Measurements from ENCODE around the gene TSPEAR.
"Not testable (repeated sequence)": the region's sequence is repeated elsewhere in the genome, so short reads cannot be mapped to it uniquely, and the experiment has no call there.

The TSPEAR gene

DNA sequence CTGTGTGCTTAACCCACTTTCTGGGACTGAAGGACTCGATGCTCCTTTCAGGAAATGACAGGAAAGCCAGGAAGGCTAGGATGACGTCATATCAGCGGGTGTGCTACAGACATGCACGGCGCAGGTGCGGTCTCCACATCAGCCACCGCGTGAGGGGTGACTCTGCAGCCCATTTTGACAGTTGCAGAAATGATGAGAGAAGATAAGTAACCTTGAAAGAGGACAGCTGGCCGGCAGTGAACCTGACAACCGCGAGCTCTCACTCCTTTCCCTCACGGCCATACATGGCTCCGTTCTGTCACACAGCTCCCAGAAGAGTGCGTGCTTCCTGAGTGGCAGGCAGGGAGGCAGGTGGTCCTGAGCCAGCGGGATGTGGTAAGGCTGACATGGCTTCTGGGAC, 129.3 kb downstream of the TSPEAR start:
- H3K4me3 ChIP-seq (replicated peaks; ENCODE audit: low read depth, low read length): no peak overlapping the region
- DNase-seq (ENCODE audit: extremely low read depth, low read depth): no peak
- no peak for TF ChIP-seq CTCF (IDR thresholded peaks at IDR 0.05; ENCODE audit: low read depth, low read length, missing control alignments)

- no peak for TF ChIP-seq CTCF (IDR thresholded peaks at IDR 0.05; ENCODE audit: low read depth, low read length, missing control alignments)
- DNase-seq (ENCODE audit: extremely low read depth, low read depth): no peak
- no peak overlapping the region for H3K4me3 ChIP-seq (replicated peaks; ENCODE audit: low read depth, low read length)
Measured at GRCh38 chr21:44581158-44581557, 130.2 kb downstream of the TSPEAR start.

- DNase-seq (ENCODE audit: extremely low read depth, low read depth); H3K4me3 ChIP-seq (replicated peaks; ENCODE audit: low read depth, low read length): not testable (repeated sequence)
Measured at GRCh38 chr21:44580231-44580821, 131.0 kb downstream of the TSPEAR start, which contains the start of gene KRTAP10-5. TSS of gene KRTAP10-5 (minus strand) at chr21:44580604. CDS start at chr21:44580578, 26 bp downstream.

GRCh38 chr21:44579833-44580144, 131.6 kb downstream of the TSPEAR start:
- DNase-seq (ENCODE audit: extremely low read depth, low read depth): no peak
- H3K4me3 ChIP-seq (replicated peaks; ENCODE audit: low read depth, low read length): no peak overlapping the region
- no peak for TF ChIP-seq CTCF (IDR thresholded peaks at IDR 0.05; ENCODE audit: low read depth, low read length, missing control alignments)

DNA sequence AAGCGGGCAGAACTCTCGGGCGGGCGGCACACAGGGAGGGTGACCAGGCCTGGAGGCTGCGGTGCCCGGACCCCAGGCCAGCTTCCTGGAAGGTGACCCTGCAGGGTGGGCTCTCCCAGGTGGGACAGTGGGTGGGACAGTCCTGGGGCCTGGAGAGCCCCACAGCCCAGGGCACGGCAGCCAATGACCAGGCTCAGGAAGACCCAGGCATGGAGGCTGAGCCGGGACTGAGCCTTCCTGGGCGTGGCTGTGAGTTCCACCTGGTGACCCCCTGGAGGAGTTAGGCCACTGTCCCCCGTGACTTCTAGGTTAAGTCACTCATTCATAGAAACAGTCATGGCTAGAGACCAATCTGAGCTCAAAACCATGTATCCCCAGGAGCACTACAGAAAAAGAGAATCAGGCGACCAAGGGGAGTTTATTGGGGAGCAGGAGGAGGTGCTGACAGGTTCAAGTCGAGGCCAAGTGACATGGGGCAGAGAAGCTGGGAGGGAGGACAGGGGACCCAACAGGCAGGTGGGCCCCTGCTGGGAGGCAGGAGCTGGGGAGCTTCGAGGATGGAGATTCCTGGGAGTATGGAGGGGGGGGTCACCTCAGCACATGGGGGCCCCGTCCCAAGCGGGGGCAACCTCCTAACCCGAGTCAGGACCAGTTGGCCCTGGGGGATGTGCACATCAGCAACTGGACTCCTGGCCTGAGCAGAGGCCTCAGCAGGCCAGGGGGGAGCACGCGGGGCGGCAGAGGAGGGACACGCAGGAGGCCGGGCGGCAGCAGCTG, 132.1 kb downstream of the TSPEAR start:
- no peak for DNase-seq (ENCODE audit: extremely low read depth, low read depth)
- no peak for TF ChIP-seq CTCF (IDR thresholded peaks at IDR 0.05; ENCODE audit: low read depth, low read length, missing control alignments)

GRCh38 chr21:44578371-44579055, 132.9 kb downstream of the TSPEAR start:
- no peak for DNase-seq (ENCODE audit: extremely low read depth, low read depth)
- no peak for TF ChIP-seq CTCF (IDR thresholded peaks at IDR 0.05; ENCODE audit: low read depth, low read length, missing control alignments)
- no peak overlapping the region for H3K4me3 ChIP-seq (replicated peaks; ENCODE audit: low read depth, low read length)

More for the DNA sequence above, 132.1 kb downstream of the TSPEAR start:
- H3K4me3 ChIP-seq (replicated peaks; ENCODE audit: low read depth, low read length): no peak overlapping the region

- no peak for DNase-seq (ENCODE audit: extremely low read depth, low read depth)
- H3K4me3 ChIP-seq (replicated peaks; ENCODE audit: low read depth, low read length): no peak overlapping the region
- no peak for TF ChIP-seq CTCF (IDR thresholded peaks at IDR 0.05; ENCODE audit: low read depth, low read length, missing control alignments)
Measured at GRCh38 chr21:44576025-44576420, 135.3 kb downstream of the TSPEAR start.
